ENCODE data around the gene TMIE. TPM values are rescaled to one million over a fixed set of nuclear protein-coding genes. Genes with fewer than 3 reads are reported as not detected.

The TMIE gene
- total and polyA plus RNA-seq, 9 of the 15 experiments (the other 6 are each of a cell fraction or from before 2014, with no cell fraction given): not detected

- TF ChIP-seq PBX2 (CRISPR knock-in tag; IDR thresholded peaks at IDR 0.05; ENCODE audit: low read depth): no peak
- no peak for TF ChIP-seq PBX2 (tag; conservative IDR thresholded peaks at IDR 0.05; ENCODE audit: low read depth)
- TF ChIP-seq IRF1 (CRISPR knock-in tag; IDR thresholded peaks at IDR 0.05; ENCODE audit: borderline replicate concordance): no peak
- peak; percentile 56; the same call in 1 of the 2 replicates for TF ChIP-seq ZNF263 (CRISPR knock-in tag; IDR thresholded peaks at IDR 0.05; ENCODE audit: borderline replicate concordance)
- no peak for TF ChIP-seq ZNF143 (CRISPR knock-in tag; IDR thresholded peaks at IDR 0.05)
- TF ChIP-seq NR2C2 (CRISPR knock-in tag; IDR thresholded peaks at IDR 0.05): no peak
- TF ChIP-seq NR2C2 (tag; IDR thresholded peaks at IDR 0.05): no peak
- TF ChIP-seq SREBF1 (IDR thresholded peaks at IDR 0.05; ENCODE audit: borderline replicate concordance, low read depth, low read length): no peak
- TF ChIP-seq HNRNPL (IDR thresholded peaks at IDR 0.05; ENCODE audit: low read depth, low read length): no peak
- no peak for TF ChIP-seq IRF9 (tag; IDR thresholded peaks at IDR 0.05)
- TF ChIP-seq ZNF77 (CRISPR knock-in tag; IDR thresholded peaks at IDR 0.05): no peak
- no peak for TF ChIP-seq ATF3 (IDR thresholded peaks at IDR 0.05)
- TF ChIP-seq ATF3 (CRISPR knock-in tag; conservative IDR thresholded peaks at IDR 0.05): no peak
- TF ChIP-seq VEZF1 (CRISPR knock-in tag; IDR thresholded peaks at IDR 0.05): peak; percentile 78
- TF ChIP-seq ZNF586 (CRISPR knock-in tag; conservative IDR thresholded peaks at IDR 0.05): no peak
- TF ChIP-seq ETV1 (tag; conservative IDR thresholded peaks at IDR 0.05; ENCODE audit: low read depth): no peak
- TF ChIP-seq ZNF133 (CRISPR knock-in tag; IDR thresholded peaks at IDR 0.05): no peak
- no peak for TF ChIP-seq ARID1B (IDR thresholded peaks at IDR 0.05)
- no peak for TF ChIP-seq CBX5 (IDR thresholded peaks at IDR 0.05; ENCODE audit: borderline replicate concordance, low read depth)
- TF ChIP-seq PHF20 (IDR thresholded peaks at IDR 0.05; ENCODE audit: partially characterized antibody): no peak
- TF ChIP-seq TEAD1 (CRISPR knock-in tag; IDR thresholded peaks at IDR 0.05): 0 out of 4 replicates have a peak, but pooled peaks of 1 of the 2 experiments have one; percentile 16
Observed at GRCh38 chr3:46693038-46693891, 7.9 kb upstream of the TMIE start, which contains the start of gene ALS2CL (continued).

All from K562 (cell line).